Erythroblast (primary cell): ENCODE measurements around the gene BEAN1.

Experiments used
- GATA1 ChIP-seq: IDR thresholded peaks from 2 replicates; pipeline ENCODE4 v1.6.1; 2011; ENCODE audit warnings: low read depth, mild to moderate bottlenecking, control low read depth, low read length, moderate library complexity
- POLR2A ChIP-seq: IDR thresholded peaks from 2 replicates; pipeline ENCODE4 v1.6.1; 2011; ENCODE audit warnings: mild to moderate bottlenecking, low read length

DNA sequence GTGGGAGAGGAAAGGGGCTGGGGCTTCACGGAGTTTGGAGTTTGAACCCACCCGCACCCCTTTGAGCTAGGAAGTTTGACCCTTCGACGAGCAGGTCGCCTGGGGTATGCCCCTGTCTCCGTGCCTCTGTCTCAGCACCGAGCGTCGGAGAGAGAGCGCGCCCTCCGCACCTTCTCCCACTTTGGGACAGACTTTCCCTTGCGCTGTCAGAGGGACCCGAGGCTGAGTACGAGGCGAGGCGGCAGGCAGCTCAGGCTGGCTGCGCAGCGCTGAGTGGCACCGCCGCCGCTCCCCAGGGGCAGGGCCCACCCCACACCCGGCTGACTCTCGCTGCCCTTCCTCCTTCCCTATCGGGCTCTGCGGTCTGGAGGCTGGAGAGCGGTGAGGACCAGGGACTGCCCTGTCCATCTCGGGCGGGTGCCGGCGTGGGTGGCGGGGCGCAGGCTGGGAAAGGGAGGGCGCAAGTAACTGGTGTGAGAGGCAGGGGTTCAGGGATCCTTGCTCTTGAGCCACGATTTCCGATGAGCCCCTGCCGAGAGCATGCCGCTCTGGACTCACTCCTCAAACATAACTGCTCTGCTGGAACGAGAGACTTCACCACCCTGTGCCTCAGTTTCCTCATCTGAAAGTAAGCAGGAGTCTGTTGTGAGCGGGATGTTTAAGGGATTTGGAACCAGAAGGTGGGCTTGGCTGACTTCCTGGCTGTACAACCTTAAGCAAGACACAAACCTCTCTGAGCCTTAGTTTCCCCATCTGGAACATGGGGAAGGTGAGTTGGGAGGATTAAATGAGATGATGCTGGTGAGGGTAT, 981 bp downstream of the BEAN1 start:
- TF ChIP-seq POLR2A = no peak
- TF ChIP-seq GATA1 = no peak
